Limb (tissue), 2 donors: ENCODE measurements around the gene TMEM191B.
"Not testable (repeated sequence)": the region's sequence is repeated elsewhere in the genome, so short reads cannot be mapped to it uniquely, and the experiment has no call there.

Experiments
- DNase-seq, 2 donors: peaks; one replicate each; pipeline ENCODE4 v3.0.0-alpha.2; 2016; ENCODE audit errors: extremely low spot score in 2 of 2

The TMEM191B gene

GRCh38 chr22:18527752-18528596 lies at the start of gene TMEM191B:
TSS of gene TMEM191B (plus strand) at chr22:18527802. CDS start at chr22:18527981, 179 bp downstream.
- DNase-seq, result not testable (repeated sequence)

GRCh38 chr22:18496227-18496626 lies 31.4 kb upstream of the TMEM191B start:
- not testable (repeated sequence) for DNase-seq

DNA sequence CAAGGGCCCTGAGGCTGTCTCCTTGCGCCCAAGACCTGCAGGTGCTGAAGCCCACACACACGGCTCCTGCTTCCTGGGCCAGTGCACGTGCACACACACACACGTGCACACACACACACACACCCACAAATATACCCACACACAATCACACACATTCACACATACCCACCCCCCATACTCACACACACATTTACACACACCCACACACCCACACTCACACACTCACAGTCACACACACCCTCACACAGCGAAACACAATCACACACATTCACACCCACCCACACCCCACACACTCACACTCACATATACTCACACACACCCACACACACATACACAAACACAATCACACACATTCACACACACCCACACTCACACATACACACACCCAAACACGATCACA lies 16.3 kb upstream of the TMEM191B start:
- DNase-seq, result not testable (repeated sequence)

DNA sequence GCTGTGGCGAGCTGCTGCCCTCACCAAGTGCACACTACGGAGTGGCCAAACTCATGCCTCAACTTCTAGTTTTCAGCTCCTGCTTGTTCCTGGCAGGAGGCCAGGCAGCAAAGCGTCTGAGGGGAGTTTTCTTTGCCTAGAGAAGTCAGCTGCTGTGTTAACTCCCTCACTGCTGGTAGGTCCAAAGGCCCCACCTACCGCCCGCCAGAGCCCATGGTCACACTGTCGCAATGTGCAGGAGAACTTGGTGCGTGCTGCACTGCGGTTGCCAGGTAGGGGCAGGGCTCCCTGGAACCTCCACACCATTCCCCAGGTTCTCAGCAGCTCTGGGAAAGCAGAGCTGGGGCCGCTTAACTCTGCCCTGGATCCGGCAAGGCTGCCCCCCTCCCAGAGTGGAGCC lies 15.2 kb upstream of the TMEM191B start:
- not testable (repeated sequence) for DNase-seq

DNA sequence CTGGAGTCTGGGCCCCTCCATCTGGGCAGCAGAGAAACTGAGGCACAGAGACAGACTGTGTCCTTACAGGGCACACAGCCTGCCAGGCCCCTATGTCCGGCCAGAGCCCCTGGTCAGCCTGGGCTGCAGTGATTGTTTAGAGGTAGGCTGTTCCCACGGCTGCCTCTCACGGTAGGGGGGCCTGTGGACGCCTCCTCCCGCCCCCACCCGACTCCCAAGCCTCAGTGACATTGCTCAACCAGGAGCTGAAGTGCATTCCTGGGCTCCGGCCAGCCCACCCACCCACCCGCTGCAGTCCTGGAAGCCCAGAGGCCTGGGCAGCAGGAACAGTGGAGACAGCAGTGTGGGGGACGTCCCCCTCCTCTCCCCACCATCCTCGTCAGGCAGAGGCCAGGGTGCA lies 14.1 kb upstream of the TMEM191B start:
- not testable (repeated sequence) for DNase-seq

GRCh38 chr22:18518061-18518460 lies 9.5 kb upstream of the TMEM191B start, which contains the start of gene GGTLC3:
TSS of gene GGTLC3 (minus strand) at chr22:18518161. CDS start at chr22:18517897, 264 bp downstream.
- not testable (repeated sequence) for DNase-seq

DNA sequence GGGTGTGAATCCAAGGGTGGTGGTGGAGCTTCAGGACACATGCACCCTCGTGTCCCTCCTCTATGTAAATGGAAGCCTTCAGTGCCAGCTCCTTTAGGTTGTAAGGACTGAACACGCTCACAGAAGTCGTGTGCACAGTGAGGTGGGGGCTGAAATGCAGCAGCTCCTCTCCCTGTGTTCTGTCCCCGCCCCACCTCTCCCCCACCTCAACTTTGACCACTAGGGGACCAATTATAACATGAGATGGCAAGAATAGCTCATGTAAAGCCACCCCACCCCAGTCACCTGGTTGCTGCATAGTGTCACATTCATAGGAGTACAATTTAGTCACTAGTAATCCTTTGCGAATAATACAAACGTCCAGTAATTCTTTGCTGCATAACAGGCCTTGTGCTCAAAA lies 4.8 kb upstream of the TMEM191B start:
- DNase-seq, result not testable (repeated sequence)

GRCh38 chr22:18523328-18523727 lies 4.3 kb upstream of the TMEM191B start:
- not testable (repeated sequence) for DNase-seq

DNA sequence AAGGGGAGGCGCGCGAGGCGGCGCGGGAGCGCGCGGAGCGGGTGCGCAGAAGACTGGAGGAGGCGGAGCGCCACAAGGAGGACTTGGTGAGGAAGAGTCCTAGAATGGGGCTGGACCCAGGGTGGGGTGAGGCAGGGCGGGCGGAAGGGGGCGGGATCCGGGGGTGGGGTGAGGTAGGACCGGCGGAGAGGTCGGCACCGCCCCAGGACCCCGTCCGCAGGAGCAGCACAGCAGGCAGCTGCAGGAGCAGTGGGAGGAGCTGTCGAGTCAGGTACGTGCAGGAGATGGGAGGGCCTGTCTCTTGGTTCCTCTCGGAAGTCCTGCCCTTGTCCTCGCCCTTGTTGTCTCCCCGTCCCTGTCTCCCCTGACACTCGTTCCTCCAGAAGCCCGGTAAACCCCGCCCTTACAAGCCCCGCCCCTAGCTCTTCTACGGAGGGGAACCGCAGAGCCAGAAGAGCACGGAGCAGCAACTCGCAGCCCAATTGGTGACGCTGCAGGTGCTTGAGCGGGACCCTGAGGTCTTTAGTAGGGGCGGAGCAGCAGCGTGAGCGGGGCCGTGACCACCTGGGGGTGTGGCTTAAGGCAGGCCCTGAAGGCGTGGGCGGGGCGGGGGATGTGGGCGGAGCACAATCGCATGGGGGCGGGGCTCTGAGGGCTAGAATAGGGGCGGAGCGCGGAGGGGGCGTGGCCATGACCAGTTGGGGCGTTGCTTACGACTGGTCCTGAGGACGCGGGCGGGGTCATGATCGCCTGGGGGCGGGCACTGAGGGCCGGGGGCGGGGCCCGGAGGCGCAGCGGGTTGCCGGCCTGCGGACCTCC lies 1.2 kb downstream of the TMEM191B start:
- DNase-seq, result peak; percentile 10 to 77

DNA sequence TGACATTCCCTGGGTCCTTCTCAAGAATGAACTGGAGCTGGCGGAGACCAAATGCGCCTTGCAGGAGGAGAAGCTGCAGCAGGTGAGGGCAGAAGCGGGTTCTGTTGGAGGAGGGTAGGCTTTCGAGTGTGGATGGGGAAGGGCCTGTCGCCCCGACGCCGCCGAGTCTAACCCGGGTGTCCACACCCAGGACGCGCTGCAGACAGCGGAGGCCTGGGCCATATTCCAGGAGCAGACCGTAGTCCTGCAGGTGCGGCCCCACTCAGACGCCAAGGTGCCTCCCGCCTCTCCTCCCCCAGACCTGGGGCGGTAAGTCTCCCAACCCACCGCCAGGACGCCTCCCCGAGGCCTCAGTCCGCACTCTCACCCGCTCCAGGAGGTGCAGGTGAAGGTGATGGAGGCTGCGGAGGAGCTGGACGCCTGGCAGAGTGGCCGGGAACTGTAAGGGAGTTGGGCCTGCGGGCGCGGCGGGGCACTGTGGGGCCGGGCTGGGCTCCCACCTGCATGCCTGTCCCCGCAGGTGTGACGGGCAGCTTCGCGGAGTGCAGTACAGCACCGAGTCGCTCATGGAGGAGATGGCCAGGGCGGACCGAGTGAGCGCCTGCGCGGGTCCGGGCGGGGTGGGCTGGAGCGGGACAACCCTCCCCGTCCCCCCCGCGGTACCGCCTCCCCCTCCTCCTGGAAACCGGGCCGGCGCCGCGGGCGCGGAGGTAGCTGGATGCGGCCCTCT lies 2.0 kb downstream of the TMEM191B start:
- not testable (repeated sequence) for DNase-seq

- DNase-seq, result not testable (repeated sequence)
These were observed 6.0 kb downstream of the TMEM191B start for GRCh38 chr22:18533633-18534032.

- not testable (repeated sequence) for DNase-seq
These were observed 6.7 kb downstream of the TMEM191B start for GRCh38 chr22:18534315-18534714.

DNA sequence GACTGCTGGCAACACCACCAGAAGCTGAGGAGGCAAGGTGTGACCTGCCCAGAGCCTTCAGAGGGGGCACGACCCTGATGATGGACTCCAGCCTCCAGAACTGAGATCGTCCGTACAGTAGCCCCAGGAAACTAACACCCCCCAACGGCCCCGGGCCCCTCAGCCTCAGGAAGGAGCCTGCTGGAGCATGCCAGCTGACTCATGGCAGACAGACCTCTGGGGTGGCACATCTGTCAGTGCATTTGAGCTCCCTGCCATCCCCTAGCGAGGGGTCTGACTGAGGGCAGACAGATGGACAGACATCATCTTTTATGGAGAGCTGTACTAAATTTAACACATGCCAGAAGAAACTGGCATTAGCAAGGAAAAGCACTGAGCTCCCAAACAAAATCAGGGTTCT lies 12.4 kb downstream of the TMEM191B start:
- not testable (repeated sequence) for DNase-seq

DNA sequence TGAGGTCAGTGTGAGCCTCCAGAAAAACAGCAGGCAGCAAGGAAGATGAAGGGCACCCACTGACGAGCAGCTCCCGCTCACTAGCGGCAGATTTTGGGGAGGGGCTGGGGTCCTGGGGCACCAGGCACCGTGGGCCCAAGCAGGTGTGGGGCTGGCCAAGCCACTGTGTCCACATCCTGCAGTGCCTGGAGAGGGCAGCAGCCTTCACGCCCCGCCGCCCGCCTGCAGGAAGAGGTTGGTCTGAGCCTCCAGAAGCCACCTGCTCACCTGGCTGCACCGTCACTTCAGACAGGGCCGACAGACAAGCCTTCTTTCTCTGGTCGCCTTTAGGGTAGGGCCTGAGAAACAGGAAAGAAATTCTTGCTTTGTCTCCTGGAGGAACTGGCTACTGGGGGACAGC lies 15.8 kb downstream of the TMEM191B start:
- DNase-seq, result not testable (repeated sequence)

GRCh38 chr22:18544615-18545014 lies 17.0 kb downstream of the TMEM191B start:
- not testable (repeated sequence) for DNase-seq

- DNase-seq, result not testable (repeated sequence)
These were observed 22.0 kb downstream of the TMEM191B start for GRCh38 chr22:18549458-18550179.

- DNase-seq, result not testable (repeated sequence)
These were observed 23.4 kb downstream of the TMEM191B start for GRCh38 chr22:18551046-18551445.

DNA sequence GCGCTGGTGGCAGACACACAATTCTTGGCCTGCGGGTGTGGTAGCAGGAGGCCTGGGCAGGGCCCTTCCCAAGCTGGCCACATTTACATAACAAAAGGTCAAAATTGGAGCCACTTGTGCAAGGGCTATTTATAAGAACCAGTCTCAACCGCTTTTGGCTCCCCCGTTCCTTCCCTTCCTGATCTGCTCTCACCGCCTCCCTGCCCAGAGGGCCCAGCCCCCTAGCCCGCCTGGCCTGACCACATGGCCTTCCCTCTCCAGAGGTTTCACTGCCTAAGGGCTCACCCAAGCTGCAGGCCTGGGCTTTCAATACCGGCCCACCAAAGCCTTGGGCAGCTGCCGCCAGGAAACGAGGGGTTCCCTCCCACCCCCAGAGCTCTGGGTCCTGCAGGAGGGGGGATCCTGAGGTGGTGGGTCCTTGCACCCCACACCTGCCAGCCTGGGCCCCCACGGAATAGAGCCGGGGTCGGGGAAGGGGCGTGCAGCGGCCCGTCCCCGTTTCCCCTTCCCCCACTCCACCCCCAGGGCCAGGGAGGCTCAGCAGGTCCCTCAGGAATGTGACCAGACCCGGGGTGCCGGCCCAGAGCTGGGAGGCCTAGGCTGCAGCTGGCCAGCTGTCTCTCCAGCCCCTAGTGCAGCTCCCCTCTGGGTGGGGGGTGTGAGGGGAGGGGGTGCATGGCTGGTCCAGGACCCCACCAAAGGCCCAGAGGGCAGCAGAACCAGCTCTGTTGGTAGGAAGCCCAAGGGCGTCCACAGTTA lies 25.4 kb downstream of the TMEM191B start:
- DNase-seq, result not testable (repeated sequence)

- DNase-seq, result not testable (repeated sequence)
These were observed 27.0 kb downstream of the TMEM191B start for GRCh38 chr22:18554280-18555256.
